GM21717 (cell line): ENCODE data around the gene NOPCHAP1.
A peak's percentile ranks its signal among the peaks of the same experiment; 100 is the strongest.
"Not testable (repeated sequence)": the region's sequence is repeated elsewhere in the genome, so short reads cannot be mapped to it uniquely, and the experiment has no call there.

Experiments
- ATAC-seq: cut with Tn5 transposase; IDR thresholded peaks from one replicate; pipeline ENCODE4 v1.9.1; 2021; ENCODE audit warnings: mild to moderate bottlenecking, moderate library complexity; ENCODE audit not compliant: unreplicated experiment

Gene NOPCHAP1

GRCh38 chr12:104986022-104986941 is at the start of gene NOPCHAP1:
Gene NOPCHAP1 (plus strand): TSS chr12:104986316. CDS start chr12:104986353, 37 bp downstream.
- peak; percentile 98 for ATAC-seq

- no peak for ATAC-seq
These were observed 47.7 kb upstream of the NOPCHAP1 start for GRCh38 chr12:104938371-104938770.

DNA sequence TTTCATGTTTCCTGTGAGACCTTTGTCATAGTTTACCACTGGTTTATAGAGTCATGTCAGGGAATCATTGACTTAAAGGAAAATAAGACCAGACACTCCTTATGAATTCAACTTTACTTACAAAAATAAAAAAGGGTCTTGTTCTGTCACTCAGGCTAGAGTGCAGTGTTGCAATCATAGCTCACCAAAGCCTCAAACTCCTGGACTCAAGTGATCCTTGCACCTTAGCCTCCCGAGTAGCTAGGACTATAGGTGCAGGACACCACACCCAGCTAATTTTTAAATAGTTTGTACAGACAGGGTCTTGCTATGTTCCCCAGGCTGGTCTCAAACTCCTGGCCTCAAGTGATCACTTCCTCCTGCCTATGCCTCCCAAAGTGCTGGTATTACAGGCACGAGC is 47.0 kb upstream of the NOPCHAP1 start:
- ATAC-seq = no peak

GRCh38 chr12:104941454-104941853 is 44.7 kb upstream of the NOPCHAP1 start:
- no peak for ATAC-seq

DNA sequence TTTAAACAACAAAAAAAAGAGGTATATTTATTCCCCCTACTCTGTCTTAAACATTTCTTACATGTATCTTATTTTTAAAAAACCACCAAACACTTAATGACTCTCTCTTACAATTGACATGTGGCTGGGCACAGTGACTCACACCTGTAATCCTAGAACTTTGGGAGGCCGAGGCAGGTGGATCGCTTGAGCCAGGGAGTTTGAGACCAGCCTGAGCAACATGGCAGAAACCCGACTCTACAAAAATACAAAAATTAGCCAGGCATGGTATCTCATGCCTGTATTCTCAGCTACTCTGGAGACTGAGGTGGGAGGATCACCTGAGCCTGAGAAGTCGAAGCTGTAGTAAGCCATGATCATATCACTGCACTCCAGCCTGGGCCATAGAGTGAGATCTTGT is 44.0 kb upstream of the NOPCHAP1 start:
- ATAC-seq = no peak

DNA sequence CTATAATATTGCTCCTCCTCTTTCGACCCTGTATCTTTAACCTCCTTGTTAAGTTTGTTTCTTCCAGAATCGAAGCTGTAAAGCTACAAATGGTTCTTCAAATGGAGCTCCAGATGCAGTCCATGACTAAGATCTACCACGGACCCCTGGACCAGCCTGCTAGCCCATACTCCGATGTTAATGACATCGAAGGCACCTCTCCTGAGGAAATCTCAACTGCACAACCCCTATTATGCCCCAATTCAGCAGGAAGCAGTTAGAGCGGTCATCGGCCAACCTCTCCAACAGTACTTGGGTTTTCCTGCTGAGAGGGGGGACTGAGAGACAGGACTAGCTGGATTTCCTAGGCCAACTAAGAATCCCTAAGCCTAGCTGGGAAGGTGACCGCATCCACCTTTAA is 42.7 kb upstream of the NOPCHAP1 start:
- not testable (repeated sequence) for ATAC-seq

DNA sequence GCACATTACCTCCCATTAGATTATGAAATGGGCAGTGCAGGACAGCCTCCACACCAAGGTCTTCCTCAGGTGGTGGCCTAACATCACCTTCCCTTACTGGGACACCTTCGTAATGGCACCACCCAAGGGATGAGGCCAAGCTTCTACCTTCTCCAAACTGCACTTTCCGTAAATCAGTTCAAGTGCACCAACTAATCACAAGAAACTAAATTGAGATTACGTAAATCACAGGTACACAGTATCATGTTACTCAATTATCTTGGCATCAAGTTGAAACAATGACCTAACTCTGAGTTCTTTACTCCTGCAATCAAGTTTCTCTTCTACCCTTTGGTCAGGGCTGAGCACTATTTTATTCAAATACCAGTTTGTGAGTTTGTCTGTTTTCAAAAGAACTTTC is 41.9 kb upstream of the NOPCHAP1 start:
- ATAC-seq = no peak

DNA sequence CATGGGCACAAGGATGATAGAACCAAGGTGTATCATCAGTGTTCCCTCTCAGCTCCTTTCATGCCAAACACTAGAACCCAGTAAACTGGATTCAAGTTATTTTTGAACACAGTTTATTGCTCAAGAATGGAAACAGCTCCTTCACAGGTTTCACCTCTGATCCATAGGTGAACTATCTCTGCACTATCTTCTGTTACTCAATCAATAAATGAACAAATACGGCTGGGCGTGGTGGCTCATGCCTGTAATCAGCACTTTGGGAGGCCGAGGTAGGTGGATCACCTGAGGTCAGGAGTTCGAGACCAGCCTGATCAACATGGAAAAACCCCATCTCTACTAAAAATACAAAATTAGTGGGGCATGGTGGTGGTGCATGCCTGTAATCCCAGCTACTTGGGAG is 37.4 kb upstream of the NOPCHAP1 start:
- not testable (repeated sequence) for ATAC-seq

- ATAC-seq = no peak
These were observed 34.2 kb upstream of the NOPCHAP1 start for GRCh38 chr12:104951759-104952509.

DNA sequence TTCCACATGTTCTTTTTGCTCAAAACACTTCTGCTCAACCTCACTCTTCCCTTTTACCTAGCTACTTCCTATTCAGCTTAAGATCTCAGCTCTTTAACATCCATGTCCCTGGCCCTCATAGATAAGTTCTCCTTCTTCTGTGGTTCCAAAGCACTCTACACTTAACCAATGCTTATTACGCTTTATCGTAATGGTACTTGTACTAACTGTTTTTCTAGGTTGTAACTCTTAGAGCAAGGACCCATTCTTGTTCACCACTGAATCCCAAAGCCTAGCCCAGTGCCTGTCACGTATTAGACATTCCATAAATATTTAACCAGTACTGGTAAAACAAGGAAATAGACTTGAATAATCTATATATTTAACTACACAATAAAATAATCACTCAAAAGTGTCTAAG is 33.3 kb upstream of the NOPCHAP1 start:
- ATAC-seq = no peak

- ATAC-seq = no peak
These were observed 32.8 kb upstream of the NOPCHAP1 start for GRCh38 chr12:104953323-104953722.

- ATAC-seq = no peak
These were observed 30.4 kb upstream of the NOPCHAP1 start for GRCh38 chr12:104955703-104956102.

DNA sequence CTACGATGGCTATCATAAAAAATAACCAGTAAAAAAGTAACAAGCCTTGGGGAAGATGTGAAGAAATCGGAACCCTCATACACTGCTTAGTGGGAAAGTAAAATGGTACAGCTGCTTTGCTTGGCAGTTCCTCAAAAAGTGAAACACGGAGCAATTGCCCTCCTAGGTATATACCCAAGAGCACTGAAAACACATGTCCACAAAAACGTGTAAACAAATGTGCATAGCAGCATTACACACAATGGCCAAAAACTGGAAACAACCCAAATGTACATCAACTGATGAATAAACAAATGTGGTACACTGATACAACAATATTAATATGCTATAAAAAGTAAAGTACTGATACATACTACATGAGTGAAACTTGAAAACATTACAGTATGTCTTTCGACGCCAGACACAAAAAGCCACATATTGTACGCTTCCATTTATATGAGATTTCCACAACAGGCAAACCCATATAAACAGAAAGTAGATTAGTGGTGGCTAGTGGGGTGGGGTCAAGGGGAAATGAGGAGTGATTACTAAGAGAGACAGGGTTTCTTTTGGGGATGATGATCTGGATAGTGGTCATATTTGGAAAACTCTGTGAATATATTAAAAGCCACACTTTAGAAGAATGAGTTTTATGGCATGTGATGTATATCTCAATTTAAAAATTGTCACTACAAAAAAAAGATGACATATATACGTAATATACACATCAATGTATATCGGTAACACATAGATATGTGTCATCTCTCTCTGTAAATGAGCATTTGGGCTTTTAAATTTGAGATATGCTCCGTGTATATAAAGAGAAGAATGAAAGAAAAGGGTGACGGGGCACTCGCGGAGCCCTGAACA is 29.0 kb upstream of the NOPCHAP1 start:
- ATAC-seq = no peak

DNA sequence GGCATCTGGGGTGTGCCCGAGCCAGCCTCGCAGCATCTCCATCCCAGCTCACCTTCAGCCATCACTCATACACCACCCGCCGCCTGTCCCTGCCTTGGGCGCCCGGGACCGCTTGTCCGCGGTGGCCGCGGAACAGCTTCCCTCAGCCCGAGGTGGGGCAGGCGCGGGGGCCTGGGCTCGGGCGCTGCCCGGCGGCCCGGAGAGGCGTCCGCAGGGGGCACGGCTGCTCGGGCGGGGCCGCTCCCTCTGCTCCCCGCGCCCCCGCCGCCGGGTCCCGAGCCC is 28.5 kb upstream of the NOPCHAP1 start:
- ATAC-seq = peak; percentile 39

GRCh38 chr12:104958001-104958804 is 27.9 kb upstream of the NOPCHAP1 start, which contains the start of gene SLC41A2:
Gene SLC41A2 (minus strand): TSS chr12:104958290. CDS start chr12:104928527, 29,763 bp downstream.
- peak; percentile 76 for ATAC-seq

DNA sequence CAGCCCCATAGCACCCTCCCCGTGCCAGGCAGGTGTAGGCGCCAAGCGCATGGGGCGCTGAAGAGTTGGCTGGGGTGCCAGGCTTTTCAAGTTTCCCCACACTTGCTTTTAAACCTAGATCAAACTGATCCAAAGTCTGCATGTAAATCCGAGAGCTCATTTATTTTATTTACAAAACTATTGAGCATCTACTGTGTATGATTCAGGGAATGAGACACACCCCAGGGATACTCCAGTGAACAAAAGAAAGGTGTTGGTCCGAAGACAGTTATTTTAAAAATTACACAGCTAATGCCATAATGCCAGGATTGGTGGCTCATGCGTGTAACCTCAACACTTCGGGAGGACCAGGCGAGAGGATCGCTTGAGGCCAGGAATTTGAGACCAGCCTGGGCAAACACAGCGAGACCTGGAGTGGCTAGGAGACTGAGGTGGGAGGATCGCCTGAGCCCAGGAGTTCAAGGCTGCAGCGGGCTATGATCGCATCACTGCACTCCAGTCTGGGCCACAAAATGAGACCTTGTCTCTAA is 27.2 kb upstream of the NOPCHAP1 start:
- no peak for ATAC-seq

DNA sequence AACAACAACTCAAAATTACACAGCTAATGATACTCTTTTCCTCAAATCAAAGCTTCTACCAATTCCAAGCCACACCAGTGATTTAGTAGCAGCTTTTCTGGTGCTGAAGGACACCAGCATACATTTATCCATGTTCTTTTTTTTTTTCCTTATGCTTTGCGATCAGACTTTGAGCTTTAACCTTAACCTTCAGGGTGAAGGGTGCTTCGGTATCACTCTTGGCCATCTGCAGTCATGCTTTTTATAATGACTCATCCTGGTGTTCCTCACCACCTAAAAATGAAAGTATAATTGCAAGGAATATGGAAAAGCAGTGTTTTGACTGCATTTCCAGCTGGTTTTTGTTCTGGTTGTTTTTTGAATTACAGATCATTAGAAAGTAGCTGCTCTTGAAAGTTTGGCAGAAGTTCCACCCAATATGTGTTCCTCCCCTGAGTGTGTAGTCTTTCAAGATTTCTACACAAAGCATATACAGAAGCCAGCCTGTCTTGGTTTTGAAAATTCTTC is 26.7 kb upstream of the NOPCHAP1 start:
- ATAC-seq = no peak

DNA sequence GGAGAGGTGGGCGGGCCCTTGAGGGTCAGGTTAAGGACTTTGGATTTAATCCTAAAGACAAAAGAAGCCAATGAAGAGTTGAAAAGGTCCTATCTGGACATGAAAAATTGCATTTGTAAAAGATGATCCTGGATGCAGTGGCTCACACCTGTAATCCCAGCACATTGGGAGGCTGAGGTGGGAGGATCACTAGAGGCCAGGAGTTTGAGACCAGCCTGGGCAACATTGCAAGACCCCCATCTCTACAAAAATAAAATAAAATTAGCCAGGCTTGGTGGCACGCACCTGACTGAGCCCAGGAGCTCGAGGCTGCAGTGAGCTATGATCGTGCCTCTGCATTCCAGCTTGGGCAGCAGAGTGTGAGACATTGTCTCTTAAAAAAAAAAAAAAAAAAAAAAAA is 25.7 kb upstream of the NOPCHAP1 start:
- ATAC-seq = no peak

DNA sequence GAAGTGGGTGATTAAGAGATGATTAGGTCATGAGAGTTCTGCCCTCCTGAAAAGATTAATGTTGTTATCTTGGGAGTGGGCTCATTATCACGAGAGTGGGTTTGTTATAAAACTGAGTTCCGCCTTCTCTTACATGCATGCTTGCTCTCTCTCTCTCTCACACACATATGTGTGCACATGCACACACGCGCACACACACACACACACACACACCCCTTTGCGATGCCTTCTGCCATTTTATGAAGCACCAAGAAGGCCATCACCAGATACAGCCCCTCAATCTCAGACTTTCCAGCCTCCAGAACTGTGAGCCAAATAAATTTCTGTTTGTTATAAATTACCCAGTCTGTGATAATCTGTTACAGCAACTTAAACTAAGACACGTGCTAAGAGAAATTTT is 22.4 kb upstream of the NOPCHAP1 start:
- no peak for ATAC-seq
